OCI-LY1 (cell line): ENCODE data around the gene PLPPR4.

Experiments
- CTCF ChIP-seq: fragments of 200-600 bp; sonication (generic), shearing (Covaris generic); IDR thresholded peaks from 2 replicates; pipeline ENCODE4 v1.5.1; 2017; ENCODE audit warnings: mild to moderate bottlenecking, antibody characterized with exemption, low read length, moderate library complexity, mixed read lengths
- EZH2 ChIP-seq: fragments of 200-600 bp; sonication (generic), shearing (Covaris generic); IDR thresholded peaks from 2 replicates; pipeline ENCODE4 v1.8.0; 2017; ENCODE audit warnings: borderline replicate concordance, mixed run types, mild to moderate bottlenecking, antibody characterized with exemption, low read length, moderate library complexity, mixed read lengths

- TF ChIP-seq CTCF: no peak
- TF ChIP-seq EZH2: no peak
Observed at GRCh38 chr1:99347041-99347684, 82.9 kb downstream of the PLPPR4 start.
